IMR-90 (cell line): Measurements from ENCODE around the gene STAB1. TPM values are rescaled to one million over a fixed set of nuclear protein-coding genes. Genes with fewer than 3 reads are reported as not detected.

Experiments used
- ATAC-seq: fragments of 200-7000 bp; cut with Tn5 transposase; 2 replicates; pipeline ENCODE4 v1.9.1; 2020; ENCODE audit warnings: low read depth, mild to moderate bottlenecking, moderate library complexity
- BruUV-seq: library from RNA; stranded (reverse); fragments of 400-500 nt; replicated peaks from 2 replicates; lab custom pipeline; 2021; lab: Mats Ljungman, UMichigan
- CTCF ChIA-PET: fragments of 300-600 bp; formaldehyde crosslinking; extraction: SDS; loops from one replicate; lab custom pipeline; 2021; ENCODE audit warnings: antibody characterized with exemption; lab: Yijun Ruan, JAX
- POLR2A ChIA-PET: fragments of 300-600 bp; sonication (Branson Sonifier 250); formaldehyde crosslinking; loops from one replicate; lab custom pipeline; 2022; ENCODE audit warnings: antibody characterized with exemption; ENCODE audit not compliant: unreplicated experiment; lab: Charles Lee
- DNase-seq: peaks from one replicate; pipeline ENCODE4 v3.0.0; 2013
- H2AFZ ChIP-seq: replicated peaks from 2 replicates; pipeline ENCODE3; 2013; ENCODE audit warnings: low read length, mild to moderate bottlenecking; ENCODE audit not compliant: poor library complexity
- H2AK5ac ChIP-seq: 2 replicates; pipeline ENCODE4 v1.6.1; 2013; ENCODE audit warnings: low read depth, low read length, inconsistent platforms
- H2AK9ac ChIP-seq: replicated peaks from 2 replicates; pipeline ENCODE3; 2013; ENCODE audit warnings: mild to moderate bottlenecking, low read depth, low read length, moderate library complexity; ENCODE audit not compliant: poor library complexity
- H2BK120ac ChIP-seq: 2 replicates; pipeline ENCODE4 v1.6.1; 2013; ENCODE audit warnings: low read depth, low read length, inconsistent platforms
- H2BK15ac ChIP-seq: 3 replicates; pipeline ENCODE4 v1.6.1; 2013; ENCODE audit warnings: low read depth, low read length, inconsistent platforms
- H2BK20ac ChIP-seq: 2 replicates; pipeline ENCODE4 v1.6.1; 2013; ENCODE audit warnings: low read depth, mild to moderate bottlenecking, inconsistent platforms, low read length, moderate library complexity
- H2BK5ac ChIP-seq: 2 replicates; pipeline ENCODE4 v1.6.1; 2013; ENCODE audit warnings: mild to moderate bottlenecking, low read depth, low read length, inconsistent platforms; ENCODE audit not compliant: poor library complexity, severe bottlenecking
- H3K14ac ChIP-seq: replicated peaks from 2 replicates; pipeline ENCODE4 v1.6.1; 2013; ENCODE audit warnings: low read depth, low read length, inconsistent platforms
- H3K18ac ChIP-seq: 2 replicates; pipeline ENCODE4 v1.6.1; 2013; ENCODE audit warnings: low read depth, low read length, control low read depth
- H3K23ac ChIP-seq: 2 replicates; pipeline ENCODE4 v1.6.1; 2013; ENCODE audit warnings: low read depth, low read length, inconsistent platforms
- H3K27ac ChIP-seq: 2 replicates; pipeline ENCODE4 v1.5.1; 2013; ENCODE audit warnings: mild to moderate bottlenecking, control low read depth, low read length; ENCODE audit not compliant: insufficient read depth
- H3K27me3 ChIP-seq: 2 replicates; pipeline ENCODE4 v1.6.1; 2013; ENCODE audit warnings: low read length; ENCODE audit not compliant: control insufficient read depth, insufficient read depth
- H3K36me3 ChIP-seq: 2 replicates; pipeline ENCODE4 v1.6.1; 2013; ENCODE audit warnings: low read length, mixed read lengths; ENCODE audit not compliant: control insufficient read depth, insufficient read depth
- H3K4ac ChIP-seq: 2 replicates; pipeline ENCODE4 v1.6.1; 2013; ENCODE audit warnings: low read depth, low read length, inconsistent platforms
- H3K4me1 ChIP-seq: 2 replicates; pipeline ENCODE4 v1.6.1; 2013; ENCODE audit warnings: low read length, mixed read lengths; ENCODE audit not compliant: control insufficient read depth, insufficient read depth
- H3K4me2 ChIP-seq: 2 replicates; pipeline ENCODE4 v1.6.1; 2013; ENCODE audit warnings: low read depth, mild to moderate bottlenecking, control low read depth, low read length, moderate library complexity
- H3K4me3 ChIP-seq: 2 replicates; pipeline ENCODE4 v1.5.1; 2013; ENCODE audit warnings: low read depth, mild to moderate bottlenecking, control low read depth, low read length, moderate library complexity; ENCODE audit not compliant: insufficient read depth
- H3K56ac ChIP-seq: 2 replicates; pipeline ENCODE4 v1.6.1; 2013; ENCODE audit warnings: low read length, inconsistent platforms; ENCODE audit not compliant: insufficient read depth; ENCODE audit errors: extremely low read depth
- H3K79me1 ChIP-seq, 2 experiments: 2 replicates each; pipeline ENCODE4 v1.6.1; 2013; ENCODE audit warnings: low read length in 2 of 2, inconsistent platforms in 1 of 2, low read depth in 1 of 2
- H3K9ac ChIP-seq: 2 replicates; pipeline ENCODE4 v1.6.1; 2013; ENCODE audit warnings: low read depth, low read length, control low read depth
- H3K9me1 ChIP-seq: 2 replicates; pipeline ENCODE4 v1.6.1; 2013; ENCODE audit warnings: low read length, inconsistent platforms; ENCODE audit not compliant: insufficient read depth
- H3K9me3 ChIP-seq: 2 replicates; pipeline ENCODE4 v1.6.1; 2013; ENCODE audit warnings: low read length; ENCODE audit not compliant: control insufficient read depth, insufficient read depth
- H4K20me1 ChIP-seq: 2 replicates; pipeline ENCODE4 v1.6.1; 2013; ENCODE audit warnings: low read length, inconsistent platforms; ENCODE audit not compliant: insufficient read depth
- H4K5ac ChIP-seq: 2 replicates; pipeline ENCODE4 v1.6.1; 2013; ENCODE audit warnings: mild to moderate bottlenecking, low read depth, low read length, control low read depth
- H4K8ac ChIP-seq, 2 experiments: 2 replicates each; pipeline ENCODE4 v1.6.1; 2013; ENCODE audit warnings: low read depth in 2 of 2, low read length in 2 of 2, control low read depth in 1 of 2, inconsistent platforms in 1 of 2
- H4K91ac ChIP-seq: 2 replicates; pipeline ENCODE4 v1.6.1; 2013; ENCODE audit warnings: low read depth, low read length, inconsistent platforms; ENCODE audit not compliant: insufficient read depth
- BHLHE40 ChIP-seq: fragments of 150-350 bp; IDR thresholded peaks from 2 replicates; pipeline ENCODE4 v1.6.1; 2016; ENCODE audit warnings: mild to moderate bottlenecking, low read depth, low read length
- CEBPB ChIP-seq: IDR thresholded peaks from 2 replicates; pipeline ENCODE4 v1.6.1; 2012; ENCODE audit warnings: low read depth, low read length, improper control_type of control experiment
- CHD1 ChIP-seq: IDR thresholded peaks from 2 replicates; pipeline ENCODE4 v1.6.1; 2012; ENCODE audit warnings: low read depth, low read length, improper control_type of control experiment
- FOS ChIP-seq: fragments of 150-350 bp; IDR thresholded peaks from 2 replicates; pipeline ENCODE4 v1.6.1; 2016; ENCODE audit warnings: low read depth, low read length
- MAFK ChIP-seq: IDR thresholded peaks from 2 replicates; pipeline ENCODE4 v1.6.1; 2012; ENCODE audit warnings: low read depth, low read length, improper control_type of control experiment
- MAZ ChIP-seq: IDR thresholded peaks from 2 replicates; pipeline ENCODE4 v1.6.1; 2012; ENCODE audit warnings: low read depth, mild to moderate bottlenecking, low read length, improper control_type of control experiment, moderate library complexity, borderline replicate concordance
- MXI1 ChIP-seq: IDR thresholded peaks from 2 replicates; pipeline ENCODE4 v1.6.1; 2012; ENCODE audit warnings: low read depth, mild to moderate bottlenecking, low read length, moderate library complexity, borderline replicate concordance
- NFE2L2 ChIP-seq: fragments of 150-350 bp; IDR thresholded peaks from 2 replicates; pipeline ENCODE4 v1.6.1; 2016; ENCODE audit warnings: low read depth, mild to moderate bottlenecking, low read length
- POLR2A ChIP-seq: IDR thresholded peaks from 2 replicates; pipeline ENCODE4 v1.6.1; 2012; ENCODE audit warnings: mild to moderate bottlenecking, low read depth, low read length
- RAD21 ChIP-seq: IDR thresholded peaks from 2 replicates; pipeline ENCODE4 v1.6.1; 2012; ENCODE audit warnings: low read length, improper control_type of control experiment
- RFX5 ChIP-seq: IDR thresholded peaks from 2 replicates; pipeline ENCODE4 v1.8.0; 2012; ENCODE audit warnings: low read depth, mild to moderate bottlenecking, low read length, moderate library complexity
- SMC3 ChIP-seq: fragments of 150-350 bp; IDR thresholded peaks from 2 replicates; pipeline ENCODE4 v1.6.1; 2016; ENCODE audit warnings: low read depth, mild to moderate bottlenecking, antibody characterized with exemption, low read length, moderate library complexity
- USF2 ChIP-seq: fragments of 150-350 bp; IDR thresholded peaks from 2 replicates; pipeline ENCODE4 v1.6.1; 2017; ENCODE audit warnings: mild to moderate bottlenecking, antibody characterized with exemption, low read length, low read depth
- WGBS, 2 experiments: methylation state at CpG; one replicate each; pipeline versions ENCODE4 v1.1.5 to v1.1.7; 2013; ENCODE audit warnings: missing lambda C conversion rate in 2 of 2; ENCODE audit not compliant: insufficient read length in 1 of 2; ENCODE audit errors: extremely low coverage in 2 of 2; 5-methylcytosine and 5-hydroxymethylcytosine counted together
- dilution Hi-C: fragments of 300-500 bp; cut with HindIII; formaldehyde crosslinking; loops from one replicate; pipeline ENCODE4 v1.14.3; 2018; ENCODE audit warnings: low sequenced_read_pairs; ENCODE audit not compliant: unreplicated experiment
- in situ Hi-C: fragments of 300-500 bp; cut with MboI; formaldehyde crosslinking; loops from 3 replicates; pipeline ENCODE4 v1.14.3; 2019; ENCODE audit warnings: low sequenced_read_pairs, inconsistent platforms, mixed read lengths
- intact Hi-C: fragments of 100-400 bp; cut with micrococcal nuclease; formaldehyde crosslinking; loops from 2 replicates; pipeline ENCODE4 v1.10.0; 2022
- polyA plus RNA-seq, 3 experiments: library from polyadenylated mRNA; depleted of rRNA; stranded (reverse); fragments of >200 nt; gene quantifications; 2 replicates each; pipeline ENCODE4 v1.2.3, GENCODE V29; 2012; ENCODE audit warnings: low replicate concordance in 1 of 3
- total RNA-seq: library from RNA; depleted of rRNA; stranded (reverse); fragments of >200 nt; gene quantifications from 2 replicates; pipeline ENCODE4 v1.2.3, GENCODE V29; 2012
- TF ChIP-seq, protein P1 (sequence below): fragments of 150-350 bp; IDR thresholded peaks from 2 replicates; pipeline ENCODE4 v1.6.1; 2016; ENCODE audit warnings: low read depth, mild to moderate bottlenecking, low read length, moderate library complexity, borderline replicate concordance
- TF ChIP-seq, protein P2 (sequence below): conservative IDR thresholded peaks from 2 replicates; pipeline ENCODE4 v1.5.1; 2012; ENCODE audit warnings: mild to moderate bottlenecking, low read depth, low read length, improper control_type of control experiment

STAB1 gene
- total and polyA plus RNA-seq, 2 of the 4 experiments (the other 2 are of a cell fraction) = not detected

- in situ Hi-C loops = no loop called here
- CTCF ChIA-PET = no interaction called here
Measured at GRCh38 chr3:52528586-52529375, 33.6 kb downstream of the STAB1 start.

More at GRCh38 chr3:52528586-52529375, 33.6 kb downstream of the STAB1 start:
- no TSS peak for BruUV-seq
- Histone ChIP-seq H2AK9ac (no peak overlapping the region), H3K9me1 (peaks cover 23% of the 10 kb centered on the region; the same call in 1 of the 2 replicates), H3K18ac (no peak overlapping the region), H3K23ac (no peak overlapping the region; the same call in 1 of the 2 replicates), H2BK15ac (no peak overlapping the region), H4K20me1 (peaks cover 49% of the 10 kb centered on the region), H3K4me3 (no peak overlapping the region), H3K4me1 (peaks cover 21% of the 10 kb centered on the region), H4K8ac (no peak overlapping the region), H2AK5ac (no peak overlapping the region), H3K79me1 (peaks cover 16 to 77% of the 10 kb centered on the region in 2 experiments), H3K4me2 (no peak overlapping the region), H4K5ac (no peak overlapping the region), H2BK20ac (no peak overlapping the region), H3K14ac (no peak overlapping the region), H4K91ac (no peak overlapping the region), H3K9me3 (no peaks in the 10 kb centered on the region), H3K4ac (no peak overlapping the region), H3K27ac (no peak overlapping the region), H3K56ac (no peak overlapping the region), H2BK120ac (no peak overlapping the region), H3K27me3 (no peaks in the 10 kb centered on the region), H3K9ac (no peak overlapping the region), H3K36me3 (peaks cover 50% of the 10 kb centered on the region), H2BK5ac (no peak overlapping the region), H2AFZ (no peak overlapping the region)
- no peak for ATAC-seq
- dilution Hi-C loops = no loop called here
- POLR2A ChIA-PET = no interaction called here
- intact Hi-C loops = no loop called here
- no peak for DNase-seq
- TF ChIP-seq NFE2L2 (no peak), CEBPB (no peak), BHLHE40 (no peak), USF2 (no peak), FOS (no peak), MAFK (no peak), RFX5 (no peak), CHD1 (no peak), RAD21 (no peak), MAZ (no peak), POLR2A (no peak), MXI1 (no peak), SMC3 (no peak)
- TF ChIP-seq, protein P1, sequence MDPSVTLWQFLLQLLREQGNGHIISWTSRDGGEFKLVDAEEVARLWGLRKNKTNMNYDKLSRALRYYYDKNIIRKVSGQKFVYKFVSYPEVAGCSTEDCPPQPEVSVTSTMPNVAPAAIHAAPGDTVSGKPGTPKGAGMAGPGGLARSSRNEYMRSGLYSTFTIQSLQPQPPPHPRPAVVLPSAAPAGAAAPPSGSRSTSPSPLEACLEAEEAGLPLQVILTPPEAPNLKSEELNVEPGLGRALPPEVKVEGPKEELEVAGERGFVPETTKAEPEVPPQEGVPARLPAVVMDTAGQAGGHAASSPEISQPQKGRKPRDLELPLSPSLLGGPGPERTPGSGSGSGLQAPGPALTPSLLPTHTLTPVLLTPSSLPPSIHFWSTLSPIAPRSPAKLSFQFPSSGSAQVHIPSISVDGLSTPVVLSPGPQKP = no peak
- TF ChIP-seq, protein P2, sequence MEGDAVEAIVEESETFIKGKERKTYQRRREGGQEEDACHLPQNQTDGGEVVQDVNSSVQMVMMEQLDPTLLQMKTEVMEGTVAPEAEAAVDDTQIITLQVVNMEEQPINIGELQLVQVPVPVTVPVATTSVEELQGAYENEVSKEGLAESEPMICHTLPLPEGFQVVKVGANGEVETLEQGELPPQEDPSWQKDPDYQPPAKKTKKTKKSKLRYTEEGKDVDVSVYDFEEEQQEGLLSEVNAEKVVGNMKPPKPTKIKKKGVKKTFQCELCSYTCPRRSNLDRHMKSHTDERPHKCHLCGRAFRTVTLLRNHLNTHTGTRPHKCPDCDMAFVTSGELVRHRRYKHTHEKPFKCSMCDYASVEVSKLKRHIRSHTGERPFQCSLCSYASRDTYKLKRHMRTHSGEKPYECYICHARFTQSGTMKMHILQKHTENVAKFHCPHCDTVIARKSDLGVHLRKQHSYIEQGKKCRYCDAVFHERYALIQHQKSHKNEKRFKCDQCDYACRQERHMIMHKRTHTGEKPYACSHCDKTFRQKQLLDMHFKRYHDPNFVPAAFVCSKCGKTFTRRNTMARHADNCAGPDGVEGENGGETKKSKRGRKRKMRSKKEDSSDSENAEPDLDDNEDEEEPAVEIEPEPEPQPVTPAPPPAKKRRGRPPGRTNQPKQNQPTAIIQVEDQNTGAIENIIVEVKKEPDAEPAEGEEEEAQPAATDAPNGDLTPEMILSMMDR = no peak
- 86% methylated on average over 18 of the region's 25 CpGs; no CpG with 5 or more reads in 1 of the 2 experiments for WGBS, 2 experiments
